Activated CD8-positive, alpha-beta T cell treated with anti-CD3 and anti-CD28 coated beads, Interleukin-2, amount 10 ng/mL, durations not matched to agents 7 days and 5 days (primary cell): ENCODE data around the gene FLT1. TPM values are rescaled to one million over a fixed set of nuclear protein-coding genes. Genes with fewer than 3 reads are reported as not detected.
A peak's percentile ranks its signal among the peaks of the same experiment; 100 is the strongest.

Source experiments
- ATAC-seq: fragments of 150-1000 bp; cut with Tn5 transposase; one replicate; pipeline ENCODE4 v1.10.0; 2021; ENCODE audit warnings: moderate library complexity
- CTCF ChIA-PET: fragments of 350-600 bp; sonication (Branson Sonifier 250); formaldehyde crosslinking; loops from one replicate; lab custom pipeline; 2021; ENCODE audit warnings: antibody characterized with exemption; lab: Charles Lee
- POLR2A ChIA-PET: fragments of 350-600 bp; sonication (Branson Sonifier 250); formaldehyde crosslinking; loops from one replicate; lab custom pipeline; 2021; ENCODE audit warnings: antibody characterized with exemption; lab: Charles Lee
- DNase-seq: peaks from one replicate; pipeline ENCODE4 v3.0.0-alpha.2; 2020
- H3K27ac Mint-ChIP-seq: one replicate; pipeline ENCODE4 v1.8.0; 2021; ENCODE audit warnings: mild to moderate bottlenecking, mixed read lengths
- H3K27me3 Mint-ChIP-seq: one replicate; pipeline ENCODE4 v1.8.0; 2021; ENCODE audit warnings: low read depth, mixed read lengths
- H3K36me3 Mint-ChIP-seq: one replicate; pipeline ENCODE4 v1.8.0; 2021; ENCODE audit warnings: low read depth, mixed read lengths
- H3K4me1 Mint-ChIP-seq: one replicate; pipeline ENCODE4 v1.8.0; 2021; ENCODE audit warnings: low read depth, mixed read lengths
- H3K4me3 Mint-ChIP-seq: one replicate; pipeline ENCODE4 v1.8.0; 2021; ENCODE audit warnings: mild to moderate bottlenecking, mixed read lengths
- H3K9me3 Mint-ChIP-seq: one replicate; pipeline ENCODE4 v1.8.0; 2022; ENCODE audit warnings: mixed read lengths; ENCODE audit not compliant: insufficient read depth
- total RNA-seq, 2 experiments: library from RNA; stranded (reverse); gene quantifications; one replicate each; pipeline ENCODE4 v1.2.3, GENCODE V29; 2021

Gene FLT1
- total RNA-seq, 2 experiments from 2014 or later: 0.95 to 1.3 TPM

DNA sequence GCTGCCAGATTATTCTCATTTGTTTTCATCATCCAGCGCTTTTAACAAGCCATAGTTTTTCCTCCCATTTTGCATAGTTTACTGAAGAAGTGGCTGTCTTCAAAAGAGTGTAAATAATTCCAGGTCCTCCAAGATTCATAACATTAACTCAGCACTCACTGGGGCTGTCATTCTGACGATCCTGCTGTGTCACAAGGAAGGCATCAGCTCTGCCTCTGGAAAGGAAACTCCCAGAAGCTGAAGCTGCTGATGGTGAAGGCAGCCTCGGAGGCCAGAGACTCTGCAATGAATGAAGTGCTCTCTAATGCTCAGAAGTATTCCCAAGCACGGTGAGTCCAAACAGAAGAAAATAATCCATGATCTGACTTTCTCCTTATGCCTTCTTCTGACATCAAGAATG is 60.0 kb downstream of the FLT1 start:
- POLR2A ChIA-PET: no interaction called here
- Mint-ChIP-seq H3K4me3 (no peak overlapping the region), H3K9me3 (no peaks in the 10 kb centered on the region), H3K4me1 (peaks cover 6% of the 10 kb centered on the region), H3K27me3 (no peaks in the 10 kb centered on the region), H3K27ac (no peak overlapping the region), H3K36me3 (no peaks in the 10 kb centered on the region)
- CTCF ChIA-PET: no interaction called here
- no peak for ATAC-seq
- no peak for DNase-seq

DNA sequence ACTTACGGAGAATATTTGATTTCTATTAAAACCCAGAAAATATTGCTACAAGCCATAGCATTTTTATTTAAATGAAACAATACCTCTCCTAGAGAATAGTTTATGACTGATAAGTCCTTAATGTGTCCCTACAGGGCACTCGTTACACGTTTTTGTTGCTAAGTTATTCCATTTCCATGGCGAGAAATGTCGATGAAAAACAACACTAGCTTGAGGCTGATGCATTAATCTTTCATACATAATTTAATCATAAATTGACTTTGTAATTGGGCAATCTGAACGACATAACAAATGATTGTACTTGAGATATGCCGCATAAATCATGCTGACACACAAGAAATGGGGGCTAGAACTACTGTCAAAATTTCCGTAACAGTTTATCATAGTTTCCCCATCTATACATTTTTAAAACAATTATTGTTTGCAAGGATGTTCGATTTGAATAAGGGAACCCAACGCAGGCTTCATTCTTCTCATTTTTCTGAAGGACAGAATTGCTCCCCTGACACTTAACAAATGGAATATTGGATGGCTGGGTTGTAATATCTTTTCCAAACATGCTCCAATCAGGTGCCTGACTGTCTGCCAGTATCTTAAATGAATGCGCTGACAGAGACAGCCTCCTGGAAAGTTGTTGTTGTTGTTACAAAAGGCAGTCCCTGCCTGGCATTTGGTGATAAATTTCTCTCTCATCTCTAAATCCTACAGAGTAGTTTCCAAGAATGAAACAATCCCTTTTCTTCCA is 61.9 kb downstream of the FLT1 start:
- peaks cover 10% of the 10 kb centered on the region for H3K4me1 Mint-ChIP-seq
- H3K27me3 Mint-ChIP-seq: peaks cover 4% of the 10 kb centered on the region
- CTCF ChIA-PET: interaction anchor here (2.1 kb wide), 1 partner anchor 10 kb away, joined by 6 read pairs; no protein-coding TSS in a partner anchor
- no peaks in the 10 kb centered on the region for H3K9me3 Mint-ChIP-seq
- no peak overlapping the region for H3K27ac Mint-ChIP-seq
- DNase-seq (no peak), ATAC-seq (no peak)
- no peaks in the 10 kb centered on the region for H3K36me3 Mint-ChIP-seq
- POLR2A ChIA-PET: no interaction called here
- no peak overlapping the region for H3K4me3 Mint-ChIP-seq

DNA sequence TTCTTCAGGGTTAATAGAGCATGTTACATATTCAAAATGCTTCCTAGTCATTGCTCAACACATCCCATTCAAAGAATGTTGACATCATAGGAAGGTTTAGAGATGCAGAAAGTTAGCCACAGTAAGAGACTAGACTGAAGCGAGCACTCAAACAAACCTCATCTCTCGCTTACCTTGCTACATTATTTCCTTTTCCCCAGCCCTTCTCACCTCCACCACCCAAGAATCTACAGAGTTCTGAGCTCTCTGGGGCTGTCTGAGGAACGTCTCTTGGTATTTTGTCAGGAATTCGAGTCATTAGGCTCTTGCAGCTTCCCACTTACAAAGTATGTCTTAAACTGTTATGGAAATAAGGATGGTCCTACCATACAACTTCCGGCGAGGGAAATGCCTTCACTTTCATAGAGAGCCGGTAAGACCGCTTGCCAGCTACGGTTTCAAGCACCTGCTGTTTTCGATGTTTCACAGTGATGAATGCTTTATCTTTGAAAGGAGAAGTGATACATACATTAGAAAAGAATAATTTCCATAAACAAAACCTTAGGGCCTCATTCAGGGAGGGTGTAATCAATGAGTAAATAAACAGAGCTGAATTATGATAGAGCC is 65.1 kb downstream of the FLT1 start:
- CTCF ChIA-PET: interaction anchor here (1.0 kb wide), 1 partner anchor 13 kb away, joined by 3 read pairs; no protein-coding TSS in a partner anchor

DNA sequence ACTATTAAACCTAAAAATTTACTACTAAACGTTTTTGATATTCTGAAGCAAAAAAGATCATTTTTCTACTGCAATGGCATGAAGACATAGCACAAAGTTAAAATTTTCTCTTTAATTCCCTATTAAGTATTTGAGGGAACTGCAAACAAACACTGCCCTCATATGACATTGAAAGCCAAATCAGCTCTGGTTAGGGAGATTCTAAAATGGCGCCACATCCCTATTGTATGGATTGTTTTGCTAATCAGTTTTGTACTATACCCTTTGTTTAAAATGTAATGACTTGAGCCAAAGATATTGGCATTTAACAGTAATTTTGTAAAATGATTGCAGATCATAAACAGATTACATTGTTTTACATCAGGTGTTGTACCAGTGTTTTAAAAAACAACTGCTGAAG is 65.8 kb downstream of the FLT1 start:
- Mint-ChIP-seq H3K4me1 (peaks cover 10% of the 10 kb centered on the region), H3K4me3 (no peak overlapping the region), H3K27ac (no peak overlapping the region), H3K9me3 (no peaks in the 10 kb centered on the region), H3K27me3 (peaks cover 6% of the 10 kb centered on the region), H3K36me3 (peaks cover 4% of the 10 kb centered on the region)
- CTCF ChIA-PET: interaction anchor here (1.0 kb wide), 1 partner anchor 12 kb away, joined by 3 read pairs; no protein-coding TSS in a partner anchor
- POLR2A ChIA-PET: no interaction called here
- ATAC-seq (no peak), DNase-seq (no peak)

More for the DNA sequence above, 65.1 kb downstream of the FLT1 start:
- ATAC-seq (no peak), DNase-seq (no peak)
- POLR2A ChIA-PET: no interaction called here
- H3K27ac Mint-ChIP-seq: no peak overlapping the region
- peaks cover 10% of the 10 kb centered on the region for H3K4me1 Mint-ChIP-seq
- H3K9me3 Mint-ChIP-seq: no peaks in the 10 kb centered on the region
- H3K27me3 Mint-ChIP-seq: peaks cover 6% of the 10 kb centered on the region
- peaks cover 4% of the 10 kb centered on the region for H3K36me3 Mint-ChIP-seq
- no peak overlapping the region for H3K4me3 Mint-ChIP-seq

DNA sequence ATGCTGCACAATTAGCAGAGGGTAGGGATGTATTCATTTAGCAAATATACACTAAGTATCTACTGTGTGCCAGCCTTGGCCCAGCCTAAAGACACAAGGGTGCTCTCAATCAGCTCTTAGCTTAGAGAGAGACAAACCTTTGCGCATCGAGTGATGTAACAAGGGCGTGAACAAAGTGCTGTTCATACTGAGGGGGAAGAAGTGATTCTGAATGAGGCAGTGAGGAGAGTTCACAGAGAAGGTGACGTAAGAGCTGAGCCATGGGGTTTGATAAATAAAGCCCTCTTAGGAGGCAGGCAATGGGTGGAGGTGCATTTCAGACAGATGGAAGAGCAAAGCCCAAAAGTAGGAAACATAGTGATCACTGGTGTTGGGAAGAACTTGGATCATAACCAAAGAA is 68.5 kb downstream of the FLT1 start:
- ATAC-seq (no peak), DNase-seq (no peak)
- Mint-ChIP-seq H3K27me3 (peaks cover 6% of the 10 kb centered on the region), H3K9me3 (no peaks in the 10 kb centered on the region), H3K4me3 (no peak overlapping the region), H3K27ac (no peak overlapping the region), H3K36me3 (peaks cover 10% of the 10 kb centered on the region), H3K4me1 (peaks cover 25% of the 10 kb centered on the region)
- ChIA-PET CTCF (no interaction called here), POLR2A (no interaction called here)

DNA sequence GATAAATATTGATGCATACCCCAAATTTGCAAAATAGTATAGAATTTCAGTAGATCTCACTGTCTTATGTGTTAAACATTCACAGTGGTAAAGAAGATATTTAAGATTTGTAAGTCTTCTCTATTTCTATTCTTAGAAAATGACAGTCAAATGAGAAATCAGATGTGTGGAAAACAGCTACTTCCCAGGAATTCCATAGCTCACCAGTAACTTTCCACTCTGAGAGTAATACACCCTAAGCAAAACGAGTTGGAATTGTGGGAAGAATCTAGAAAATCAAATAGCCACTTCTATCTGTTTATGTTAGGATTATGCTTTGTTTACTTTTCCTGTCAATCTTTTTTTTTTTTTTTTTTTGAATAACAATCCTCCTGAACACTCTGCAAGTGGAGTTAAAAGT is 69.1 kb downstream of the FLT1 start:
- DNase-seq: no peak
- H3K36me3 Mint-ChIP-seq: peaks cover 10% of the 10 kb centered on the region
- H3K27ac Mint-ChIP-seq: no peak overlapping the region
- peaks cover 25% of the 10 kb centered on the region for H3K4me1 Mint-ChIP-seq
- ATAC-seq: no peak
- H3K9me3 Mint-ChIP-seq: no peaks in the 10 kb centered on the region
- no peak overlapping the region for H3K4me3 Mint-ChIP-seq
- H3K27me3 Mint-ChIP-seq: peaks cover 6% of the 10 kb centered on the region
- ChIA-PET POLR2A (no interaction called here), CTCF (no interaction called here)

DNA sequence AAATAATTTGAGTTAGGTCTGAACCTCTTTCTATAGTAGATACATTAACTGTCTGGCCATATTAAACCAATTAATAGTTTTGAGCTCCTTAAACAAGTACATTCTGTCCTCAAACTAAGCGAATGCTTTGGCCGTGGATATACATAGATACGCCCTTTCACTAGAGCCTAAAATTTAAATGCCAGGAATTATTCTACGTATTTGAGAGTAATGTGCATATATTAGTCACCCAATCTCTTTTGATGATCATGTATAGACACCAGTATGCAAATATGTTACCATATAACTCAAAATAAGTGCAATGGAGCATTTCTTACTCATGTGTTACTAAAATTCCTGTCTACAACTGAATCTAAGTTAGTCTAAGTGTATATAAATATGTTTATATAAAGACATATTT is 70.4 kb downstream of the FLT1 start:
- ATAC-seq (no peak), DNase-seq (no peak)
- H3K27me3 Mint-ChIP-seq: peaks cover 3% of the 10 kb centered on the region
- H3K36me3 Mint-ChIP-seq: peaks cover 10% of the 10 kb centered on the region
- H3K4me3 Mint-ChIP-seq: no peak overlapping the region
- ChIA-PET CTCF (interaction anchor here (1.9 kb wide), 1 partner anchor 8 kb away, joined by 6 read pairs; no protein-coding TSS in a partner anchor), POLR2A (interaction anchor here (0.5 kb wide), 1 partner anchor 76 kb away, joined by 3 read pairs; no protein-coding TSS in a partner anchor)
- peaks cover 15% of the 10 kb centered on the region for H3K4me1 Mint-ChIP-seq
- no peaks in the 10 kb centered on the region for H3K9me3 Mint-ChIP-seq
- no peak overlapping the region for H3K27ac Mint-ChIP-seq

DNA sequence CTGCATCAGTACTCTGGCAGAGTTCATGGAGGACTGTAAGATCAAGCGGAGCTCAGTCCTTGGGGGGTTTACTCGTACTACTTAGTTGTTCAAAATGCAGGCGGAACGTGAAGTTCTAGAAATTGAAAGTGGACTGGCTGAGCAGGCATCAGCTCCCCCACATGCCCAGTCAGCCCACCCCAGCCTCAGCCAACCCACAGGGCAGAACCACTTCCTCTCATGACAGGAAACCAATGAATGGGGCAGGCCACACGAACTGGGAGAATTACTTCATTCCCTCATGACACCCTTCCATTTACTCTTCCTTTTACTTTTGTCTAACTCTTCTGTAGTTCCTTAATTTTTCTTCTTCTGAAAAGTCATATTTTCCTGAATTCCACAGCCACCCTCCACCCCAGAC is 71.9 kb downstream of the FLT1 start:
- Mint-ChIP-seq H3K27me3 (peaks cover 3% of the 10 kb centered on the region), H3K4me3 (peak overlapping the region; percentile 57), H3K4me1 (peaks cover 15% of the 10 kb centered on the region), H3K27ac (peak overlapping the region; percentile 56), H3K9me3 (no peaks in the 10 kb centered on the region), H3K36me3 (peaks cover 10% of the 10 kb centered on the region)
- CTCF ChIA-PET: interaction anchor here (1.9 kb wide), 1 partner anchor 10 kb away, joined by 6 read pairs; no protein-coding TSS in a partner anchor
- ATAC-seq: peak; percentile 82
- peak; percentile 74 for DNase-seq
- POLR2A ChIA-PET: no interaction called here

DNA sequence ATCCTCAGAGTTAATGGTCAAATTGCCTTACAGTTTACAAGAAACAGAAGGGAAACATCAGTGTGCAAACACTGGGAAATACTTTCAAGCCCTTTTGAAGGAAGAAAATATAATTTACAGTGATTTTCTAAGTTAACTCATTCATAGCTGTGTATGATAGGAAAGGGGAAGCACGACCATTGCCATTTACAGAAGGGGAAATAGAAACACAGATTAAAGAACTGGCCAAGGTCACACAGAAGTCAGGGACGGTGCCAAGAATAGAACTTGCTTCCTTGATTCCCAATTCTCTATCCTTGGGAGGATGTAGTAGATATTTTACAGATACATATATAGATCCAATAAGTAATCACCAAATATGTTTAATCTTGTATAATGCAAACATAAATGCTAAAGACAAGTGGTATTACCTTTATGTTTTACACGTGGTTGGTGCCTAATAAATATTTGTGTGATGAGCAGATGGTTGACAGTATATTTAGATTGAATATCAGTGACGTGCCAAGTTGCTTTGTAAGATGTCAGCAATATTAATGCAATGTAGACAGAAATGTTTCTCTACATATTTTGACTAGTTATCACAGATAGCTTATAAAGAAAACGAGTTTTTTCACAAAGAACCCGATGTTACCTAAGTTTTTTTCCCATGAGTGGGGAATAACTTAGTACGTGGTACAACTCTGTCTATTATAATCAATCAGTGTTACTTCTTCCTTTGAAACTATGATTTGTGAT is 73.1 kb downstream of the FLT1 start:
- Mint-ChIP-seq H3K27ac (no peak overlapping the region), H3K4me1 (peaks cover 15% of the 10 kb centered on the region), H3K27me3 (peaks cover 3% of the 10 kb centered on the region), H3K36me3 (peaks cover 8% of the 10 kb centered on the region), H3K4me3 (no peak overlapping the region), H3K9me3 (no peaks in the 10 kb centered on the region)
- CTCF ChIA-PET: no interaction called here
- no peak for DNase-seq
- ATAC-seq: no peak
- POLR2A ChIA-PET: no interaction called here

DNA sequence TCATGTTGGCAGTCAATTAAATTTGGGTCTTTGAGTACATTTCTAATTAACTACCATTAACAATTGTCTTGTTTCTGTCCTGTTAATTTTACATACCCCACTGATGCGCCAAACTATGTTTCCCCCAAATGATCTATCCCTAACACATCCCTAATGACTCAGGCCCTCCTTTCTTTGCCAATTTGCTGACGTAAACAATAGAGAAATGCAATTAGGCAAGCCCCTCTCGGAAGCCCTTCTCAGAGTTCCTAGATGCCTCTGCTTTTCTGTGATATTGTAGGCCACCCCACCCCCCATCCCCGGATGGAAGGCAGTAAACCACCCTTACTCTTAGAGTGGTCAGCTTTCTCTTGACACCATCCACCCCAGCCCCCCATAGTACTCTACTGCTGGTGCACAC is 74.2 kb downstream of the FLT1 start:
- ATAC-seq: no peak
- Mint-ChIP-seq H3K36me3 (peaks cover 6% of the 10 kb centered on the region), H3K27ac (no peak overlapping the region), H3K4me3 (no peak overlapping the region), H3K4me1 (peaks cover 20% of the 10 kb centered on the region), H3K9me3 (no peaks in the 10 kb centered on the region), H3K27me3 (no peaks in the 10 kb centered on the region)
- POLR2A ChIA-PET: interaction anchor here (0.6 kb wide), 1 partner anchor 50 kb away, joined by 3 read pairs; no protein-coding TSS in a partner anchor
- no peak for DNase-seq
- CTCF ChIA-PET: no interaction called here

DNA sequence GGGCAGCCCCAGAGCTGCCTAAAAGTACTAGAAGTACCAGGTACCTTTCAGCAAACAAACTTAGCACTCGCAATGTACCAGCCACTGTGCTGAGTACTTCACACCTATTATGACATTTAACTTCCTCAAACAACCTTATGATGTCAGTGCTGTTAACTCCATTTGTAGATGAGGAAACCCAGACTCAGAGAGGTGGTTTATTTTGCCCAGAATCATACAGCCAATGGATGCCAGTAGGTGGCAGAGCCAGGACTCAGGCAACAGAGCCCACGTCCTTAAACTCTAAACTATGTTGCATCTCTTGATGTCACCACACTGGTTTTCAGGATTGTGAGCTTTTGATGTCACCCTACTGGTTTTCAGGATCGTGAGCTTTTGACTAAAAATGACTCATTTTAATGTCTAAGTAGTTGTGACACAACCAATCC is 78.9 kb downstream of the FLT1 start:
- ChIA-PET CTCF (interaction anchor here (0.8 to 1.8 kb wide), 2 partner anchors 14 to 19 kb away, joined by 3 read pairs; no protein-coding TSS in a partner anchor), POLR2A (no interaction called here)
- Mint-ChIP-seq H3K36me3 (no peaks in the 10 kb centered on the region), H3K4me1 (peaks cover 8% of the 10 kb centered on the region), H3K27me3 (no peaks in the 10 kb centered on the region), H3K4me3 (no peak overlapping the region), H3K27ac (no peak overlapping the region), H3K9me3 (no peaks in the 10 kb centered on the region)
- ATAC-seq (no peak), DNase-seq (no peak)
